Endothelial cell of umbilical vein (primary cell): ENCODE data around the gene HGFAC. TPM values are rescaled to one million over a fixed set of nuclear protein-coding genes. Genes with fewer than 3 reads are reported as not detected.

Experiments used
- BruUV-seq: library from RNA; stranded (reverse); fragments of 400-500 nt; replicated peaks from 2 replicates; lab custom pipeline; 2021; lab: Mats Ljungman, UMichigan
- CTCF ChIA-PET: fragments of 300-600, 350-600 bp; sonication (Branson Sonifier 250); formaldehyde crosslinking; loops from one replicate; lab custom pipeline; 2021; ENCODE audit warnings: antibody characterized with exemption, inconsistent platforms; lab: Charles Lee
- POLR2A ChIA-PET: fragments of 300-600, 350-600 bp; sonication (Branson Sonifier 250); formaldehyde crosslinking; loops from one replicate; lab custom pipeline; 2021; ENCODE audit warnings: antibody characterized with exemption, inconsistent platforms; lab: Charles Lee
- DNase-seq: peaks from one replicate; pipeline ENCODE4 v3.0.0-alpha.2; 2011; ENCODE audit warnings: low read depth, low spot score
- FAIRE-seq: peaks from 2 replicates; lab custom pipeline; 2011; peaks lifted over from hg19 to GRCh38; lab: Jason Lieb, UNC
- H2AFZ ChIP-seq: 2 replicates; pipeline ENCODE4 v1.6.0; 2012; ENCODE audit warnings: low read depth, low read length, control low read depth, inconsistent platforms
- H3K27ac ChIP-seq: 2 replicates; pipeline ENCODE4 v1.5.1; 2011; ENCODE audit warnings: low read depth, mild to moderate bottlenecking, control low read depth, low read length, moderate library complexity; ENCODE audit not compliant: insufficient read depth
- H3K27me3 ChIP-seq, 2 experiments: 2 replicates each; pipeline versions ENCODE4 v1.6.0 to v1.6.1; 2011; ENCODE audit warnings: low read length in 2 of 2, mixed read lengths in 1 of 2; ENCODE audit not compliant: control insufficient read depth in 2 of 2, insufficient read depth in 2 of 2
- H3K36me3 ChIP-seq, 2 experiments: 2 replicates in 1 of 2; 3 replicates in 1 of 2; pipeline ENCODE4 v1.5.1; 2011; ENCODE audit warnings: low read length in 2 of 2, mild to moderate bottlenecking in 1 of 2, moderate library complexity in 1 of 2; ENCODE audit not compliant: control insufficient read depth in 2 of 2, insufficient read depth in 2 of 2; ENCODE audit errors: extremely low read depth in 1 of 2
- H3K4me1 ChIP-seq: 3 replicates; pipeline ENCODE4 v1.5.1; 2011; ENCODE audit warnings: mild to moderate bottlenecking, low read length; ENCODE audit not compliant: control insufficient read depth, insufficient read depth; ENCODE audit errors: extremely low read depth
- H3K4me2 ChIP-seq: 2 replicates; pipeline ENCODE4 v1.6.1; 2011; ENCODE audit warnings: low read length, control low read depth, mixed read lengths; ENCODE audit not compliant: insufficient read depth
- H3K4me3 ChIP-seq, 3 experiments: fragments of 200-600 bp in 1 of 3; sonication (generic), shearing (Covaris generic) in 1 of 3; replicated peaks in 1 of 3; 2 replicates each; pipeline ENCODE4 v1.5.1; 2011 to 2016; ENCODE audit warnings: control low read depth in 3 of 3, low read length in 3 of 3, mild to moderate bottlenecking in 2 of 3, inconsistent platforms in 1 of 3, low read depth in 1 of 3, moderate library complexity in 1 of 3; ENCODE audit not compliant: insufficient read depth in 1 of 3
- H3K79me2 ChIP-seq: 2 replicates; pipeline ENCODE4 v1.6.0; 2012; ENCODE audit warnings: low read length, inconsistent platforms; ENCODE audit not compliant: control insufficient read depth, insufficient read depth
- H3K9ac ChIP-seq: replicated peaks from 2 replicates; pipeline ENCODE3; 2011; ENCODE audit warnings: low read length, control low read depth; ENCODE audit not compliant: insufficient read depth; ENCODE audit errors: extremely low read depth
- H3K9me1 ChIP-seq: replicated peaks from 3 replicates; pipeline ENCODE4 v1.6.0; 2011; ENCODE audit warnings: mild to moderate bottlenecking, low read length; ENCODE audit not compliant: control insufficient read depth, insufficient read depth; ENCODE audit errors: extremely low read depth
- H3K9me3 ChIP-seq: replicated peaks from 2 replicates; pipeline ENCODE4 v1.5.1; 2012; ENCODE audit warnings: low read length, inconsistent platforms; ENCODE audit not compliant: control insufficient read depth, insufficient read depth
- H4K20me1 ChIP-seq: replicated peaks from 2 replicates; pipeline ENCODE3; 2011; ENCODE audit warnings: mild to moderate bottlenecking, low read length; ENCODE audit not compliant: control insufficient read depth, insufficient read depth; ENCODE audit errors: extremely low read depth
- CTCF ChIP-seq, 2 donors: IDR thresholded peaks; 1 replicate in 1 of 2; 2 replicates in 1 of 2; pipeline ENCODE4 v1.5.1; 2011; ENCODE audit warnings: low read length in 2 of 2, mild to moderate bottlenecking in 2 of 2, moderate library complexity in 2 of 2, control low read depth in 1 of 2, inconsistent platforms in 1 of 2, low read depth in 1 of 2; ENCODE audit not compliant: insufficient read depth in 1 of 2; ENCODE audit errors: extremely low read depth in 1 of 2
- EZH2 ChIP-seq: IDR thresholded peaks from 2 replicates; pipeline ENCODE4 v1.6.1; 2012; ENCODE audit warnings: borderline replicate concordance, low read depth, mild to moderate bottlenecking, moderate library complexity, low read length, inconsistent platforms; ENCODE audit not compliant: severe bottlenecking
- FOS ChIP-seq: IDR thresholded peaks from 2 replicates; pipeline ENCODE4 v1.6.1; 2011; ENCODE audit warnings: mild to moderate bottlenecking, low read length, moderate library complexity, borderline replicate concordance; ENCODE audit not compliant: insufficient read depth
- GATA2 ChIP-seq: IDR thresholded peaks from 2 replicates; pipeline ENCODE4 v1.7.0; 2011; ENCODE audit warnings: low read depth, mild to moderate bottlenecking, moderate library complexity, mixed read lengths, low read length; ENCODE audit not compliant: insufficient read length, insufficient read depth
- JUN ChIP-seq: IDR thresholded peaks from 2 replicates; pipeline ENCODE4 v1.6.1; 2011; ENCODE audit warnings: borderline replicate concordance, low read depth; ENCODE audit not compliant: insufficient read length, insufficient read depth
- MAX ChIP-seq: IDR thresholded peaks from 2 replicates; pipeline ENCODE4 v1.6.1; 2011; ENCODE audit not compliant: insufficient read depth, insufficient read length
- MYC ChIP-seq: IDR thresholded peaks from one replicate; pipeline ENCODE4 v1.6.1; 2011; ENCODE audit warnings: mild to moderate bottlenecking, low read depth, low read length
- POLR2A ChIP-seq: IDR thresholded peaks from 2 replicates; pipeline ENCODE4 v1.6.1; 2012; ENCODE audit warnings: low read depth, mild to moderate bottlenecking, control low read depth, low read length
- POLR2AphosphoS5 ChIP-seq: IDR thresholded peaks from 2 replicates; pipeline ENCODE4 v1.6.1; 2012; ENCODE audit warnings: low read depth, mild to moderate bottlenecking, control low read depth, low read length, moderate library complexity; ENCODE audit not compliant: insufficient read depth
- dilution Hi-C: fragments of 300-500 bp; cut with MboI; formaldehyde crosslinking; loops from one replicate; pipeline ENCODE4 v1.15.0; 2019; ENCODE audit warnings: low sequenced_read_pairs; ENCODE audit not compliant: extremely low pct_ligation_motif_present
- intact Hi-C: fragments of 100-400 bp; cut with micrococcal nuclease; formaldehyde crosslinking; loops from one replicate; pipeline ENCODE4 v1.10.0; 2022
- polyA plus RNA-seq, 4 experiments: library from polyadenylated mRNA; depleted of rRNA in 3 of 4; stranded (reverse) in 3 of 4; unstranded in 1 of 4; fragments of >200 nt; gene quantifications; 2 replicates each; pipeline versions ENCODE4 v1.2.1 to v1.2.3, GENCODE V29; 2011 to 2012; ENCODE audit warnings: missing spikeins in 1 of 4
- total RNA-seq: library from RNA; stranded (reverse); gene quantifications from 2 replicates; pipeline ENCODE4 v1.2.3, GENCODE V29; 2021

The HGFAC gene
- total and polyA plus RNA-seq, 2 donors (not counting 3 experiments of a cell fraction or from before 2014, with no cell fraction given): 0.36 to 0.49 TPM

- FAIRE-seq (no peak), DNase-seq (no peak)
- Histone ChIP-seq H3K4me2 (no peak overlapping the region), H4K20me1 (no peaks in the 10 kb centered on the region), H2AFZ (no peak overlapping the region), H3K27ac (no peak overlapping the region), H3K9me3 (no peaks in the 10 kb centered on the region), H3K9ac (no peak overlapping the region), H3K4me3 (no peak overlapping the region), H3K79me2 (no peaks in the 10 kb centered on the region), H3K36me3 (peaks cover 0 to 42% of the 10 kb centered on the region in 2 experiments), H3K27me3 (no peaks in the 10 kb centered on the region), H3K4me1 (no peaks in the 10 kb centered on the region), H3K9me1 (no peaks in the 10 kb centered on the region)
- intact Hi-C loops (loop anchor here (10.0 kb wide), 1 partner anchor 175 kb away; the partner anchor contains the start of gene MSANTD1), dilution Hi-C loops (no loop called here)
- BruUV-seq: no TSS peak
- no peak for TF ChIP-seq MYC
- TF ChIP-seq EZH2: no peak
- no peak for TF ChIP-seq JUN
- no peak for TF ChIP-seq FOS
- no peak for TF ChIP-seq POLR2AphosphoS5
- TF ChIP-seq MAX: no peak
- ChIA-PET POLR2A (no interaction called here), CTCF (interaction anchor here (1.4 to 1.8 kb wide), 2 partner anchors 74 to 77 kb away, joined by 4 read pairs; no protein-coding TSS in a partner anchor)
Observed at GRCh38 chr4:3419836-3420605, 21.7 kb upstream of the HGFAC start.

GRCh38 chr4:3420606-3420955 is 21.2 kb upstream of the HGFAC start:
- BruUV-seq: no TSS peak
- no peak overlapping the region for H3K4me2 ChIP-seq
- H2AFZ ChIP-seq: no peak overlapping the region
- no peaks in the 10 kb centered on the region for H3K9me3 ChIP-seq
- dilution Hi-C loops: no loop called here
- no peaks in the 10 kb centered on the region for H3K9me1 ChIP-seq
- no peaks in the 10 kb centered on the region for H3K79me2 ChIP-seq
- DNase-seq (no peak), FAIRE-seq (no peak)
- peaks cover 0 to 42% of the 10 kb centered on the region in 2 experiments for H3K36me3 ChIP-seq
- no peaks in the 10 kb centered on the region for H3K4me1 ChIP-seq
- TF ChIP-seq CTCF (IDR thresholded peaks at IDR 0.05; ENCODE audit: extremely low read depth in 1 of 2, insufficient read depth in 1 of 2, low read depth in 1 of 2, low read length in 2 of 2): no peak
- TF ChIP-seq FOS: no peak
- TF ChIP-seq POLR2AphosphoS5: no peak
- TF ChIP-seq GATA2: no peak
- no peak for TF ChIP-seq POLR2A
- H3K9ac ChIP-seq: no peak overlapping the region
- POLR2A ChIA-PET: no interaction called here
- no peak overlapping the region for H3K27ac ChIP-seq
- CTCF ChIA-PET: interaction anchor here (1.1 kb wide), 1 partner anchor 9 kb away, joined by 4 read pairs; no protein-coding TSS in a partner anchor
- H4K20me1 ChIP-seq: no peaks in the 10 kb centered on the region
- H3K4me3 ChIP-seq: no peak overlapping the region
- intact Hi-C loops: loop anchor here (10.0 kb wide), 1 partner anchor 176 kb away; the partner anchor contains the start of gene MSANTD1
- H3K27me3 ChIP-seq: no peaks in the 10 kb centered on the region
